Measurements from ENCODE around the gene CACFD1. TPM values are rescaled to one million over a fixed set of nuclear protein-coding genes. Genes with fewer than 3 reads are reported as not detected.

Gene CACFD1
- total and polyA plus RNA-seq, 2 experiments from 2014 or later, result 5.8 to 18.2 TPM

- TF ChIP-seq, protein P1, sequence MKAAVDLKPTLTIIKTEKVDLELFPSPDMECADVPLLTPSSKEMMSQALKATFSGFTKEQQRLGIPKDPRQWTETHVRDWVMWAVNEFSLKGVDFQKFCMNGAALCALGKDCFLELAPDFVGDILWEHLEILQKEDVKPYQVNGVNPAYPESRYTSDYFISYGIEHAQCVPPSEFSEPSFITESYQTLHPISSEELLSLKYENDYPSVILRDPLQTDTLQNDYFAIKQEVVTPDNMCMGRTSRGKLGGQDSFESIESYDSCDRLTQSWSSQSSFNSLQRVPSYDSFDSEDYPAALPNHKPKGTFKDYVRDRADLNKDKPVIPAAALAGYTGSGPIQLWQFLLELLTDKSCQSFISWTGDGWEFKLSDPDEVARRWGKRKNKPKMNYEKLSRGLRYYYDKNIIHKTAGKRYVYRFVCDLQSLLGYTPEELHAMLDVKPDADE (IDR thresholded peaks at IDR 0.05), result no peak
- peak; percentile 47 to 56 for TF ChIP-seq CTCF (conservative IDR thresholded peaks at IDR 0.05; ENCODE audit: low read depth in 2 of 2)
- no peak for TF ChIP-seq EZH2 (IDR thresholded peaks at IDR 0.05; ENCODE audit: low read depth, unreplicated experiment)
- TF ChIP-seq ZNF331 (CRISPR knock-in tag; IDR thresholded peaks at IDR 0.05; ENCODE audit: low read depth), result no peak
- no peak for TF ChIP-seq NANOG (IDR thresholded peaks at IDR 0.05; ENCODE audit: borderline replicate concordance)
- no peak for TF ChIP-seq JUNB (IDR thresholded peaks at IDR 0.05; ENCODE audit: unreplicated experiment)
- no peak for TF ChIP-seq POLR2AphosphoS5 (IDR thresholded peaks at IDR 0.05; ENCODE audit: low read depth)
- TF ChIP-seq EZH2phosphoT487 (IDR thresholded peaks at IDR 0.05; ENCODE audit: unreplicated experiment), result no peak
Observed at GRCh38 chr9:133421615-133422542, 37.9 kb upstream of the CACFD1 start, which contains the start of gene ADAMTS13 (continued).

- no peak overlapping the region for H3K4me3 ChIP-seq
- Mint-ChIP-seq H3K27ac (no peak overlapping the region), H3K36me3 (ENCODE audit: low read depth) (peaks cover 17% of the 10 kb centered on the region), H3K27me3 (ENCODE audit: insufficient read depth, low read depth, poor library complexity) (peaks cover 22% of the 10 kb centered on the region), H3K9me3 (peaks cover 19% of the 10 kb centered on the region; the same call in 2 of the 3 replicates), H3K4me1 (peaks cover 35% of the 10 kb centered on the region), H3K4me3 (no peak overlapping the region)
- no peaks in the 10 kb centered on the region for H4K20me1 ChIP-seq (replicated peaks; ENCODE audit: insufficient read depth)
- no peak for DNase-seq (ENCODE audit: low spot score)
- no peaks in the 10 kb centered on the region for H3K27me3 ChIP-seq (ENCODE audit: insufficient read depth)
- no peaks in the 10 kb centered on the region for H3K9me2 ChIP-seq (ENCODE audit: insufficient read depth)
- H3K36me3 ChIP-seq (ENCODE audit: insufficient read depth), result no peaks in the 10 kb centered on the region
- H3K79me2 ChIP-seq (replicated peaks; ENCODE audit: insufficient read depth), result no peaks in the 10 kb centered on the region
- H3F3A ChIP-seq (replicated peaks; ENCODE audit: low read depth), result peaks cover 15% of the 10 kb centered on the region
- no peak overlapping the region for H2AFZ ChIP-seq
- no peak for ATAC-seq
- H3K27ac ChIP-seq (ENCODE audit: low read depth), result no peak overlapping the region
- H3K4me1 ChIP-seq (ENCODE audit: insufficient read depth), result peaks cover 11% of the 10 kb centered on the region
- no peak overlapping the region for H3K4me2 ChIP-seq
- TF ChIP-seq JUNB (IDR thresholded peaks at IDR 0.05; ENCODE audit: unreplicated experiment) (no peak), STAT1 (IDR thresholded peaks at IDR 0.05; ENCODE audit: unreplicated experiment) (no peak), EZH2 (IDR thresholded peaks at IDR 0.05; ENCODE audit: low read depth, unreplicated experiment) (no peak), NANOG (IDR thresholded peaks at IDR 0.05; ENCODE audit: borderline replicate concordance) (no peak), ZNF462 (CRISPR knock-in tag; IDR thresholded peaks at IDR 0.05) (no peak), ZNF331 (CRISPR knock-in tag; IDR thresholded peaks at IDR 0.05; ENCODE audit: low read depth) (no peak), POLR2AphosphoS5 (IDR thresholded peaks at IDR 0.05; ENCODE audit: low read depth) (no peak), CREB1 (CRISPR knock-in tag; IDR thresholded peaks at IDR 0.05; ENCODE audit: low read depth) (no peak), EZH2phosphoT487 (IDR thresholded peaks at IDR 0.05; ENCODE audit: unreplicated experiment) (no peak)
- TF ChIP-seq, protein P1 (IDR thresholded peaks at IDR 0.05), result no peak
Observed at GRCh38 chr9:133423216-133423615, 36.6 kb upstream of the CACFD1 start.

All from GM23338 (cell line).